Trophoblast cell (in vitro differentiated cells and primary cell): ENCODE measurements around the gene COL9A1.

ENCODE experiments used
- DNase-seq, 2 donors: peaks; one replicate each; pipeline ENCODE4 v3.0.0-alpha.2; 2016
- H2AFZ ChIP-seq: 2 replicates; pipeline ENCODE4 v1.6.1; 2013; ENCODE audit warnings: low read length, moderate library complexity, mild to moderate bottlenecking; ENCODE audit not compliant: insufficient read depth, poor library complexity
- H2AK5ac ChIP-seq: 2 replicates; pipeline ENCODE4 v1.6.1; 2013; ENCODE audit warnings: mild to moderate bottlenecking, low read length
- H2BK120ac ChIP-seq: 2 replicates; pipeline ENCODE4 v1.6.1; 2013; ENCODE audit warnings: low read length, mild to moderate bottlenecking, moderate library complexity; ENCODE audit not compliant: insufficient read depth, poor library complexity
- H2BK12ac ChIP-seq: 2 replicates; pipeline ENCODE4 v1.6.1; 2013; ENCODE audit warnings: mild to moderate bottlenecking, low read length, moderate library complexity
- H2BK5ac ChIP-seq: 2 replicates; pipeline ENCODE4 v1.6.1; 2013; ENCODE audit warnings: low read length, low read depth, moderate library complexity, mild to moderate bottlenecking; ENCODE audit not compliant: poor library complexity
- H3K14ac ChIP-seq: 2 replicates; pipeline ENCODE4 v1.6.1; 2013; ENCODE audit warnings: mild to moderate bottlenecking, low read length
- H3K18ac ChIP-seq: 2 replicates; pipeline ENCODE4 v1.6.1; 2013; ENCODE audit warnings: mild to moderate bottlenecking, low read length
- H3K23ac ChIP-seq: 2 replicates; pipeline ENCODE4 v1.6.1; 2013; ENCODE audit warnings: low read length
- H3K27ac ChIP-seq: 2 replicates; pipeline ENCODE4 v1.5.1; 2013; ENCODE audit warnings: low read depth, mild to moderate bottlenecking, inconsistent platforms, low read length, moderate library complexity
- H3K27me3 ChIP-seq: 2 replicates; pipeline ENCODE4 v1.6.1; 2013; ENCODE audit warnings: inconsistent platforms, mild to moderate bottlenecking, low read length, moderate library complexity; ENCODE audit not compliant: insufficient read depth
- H3K36me3 ChIP-seq, 2 experiments: 1 replicate in 1 of 2; 2 replicates in 1 of 2; pipeline ENCODE4 v1.6.1; 2013; ENCODE audit warnings: low read length in 2 of 2, mild to moderate bottlenecking in 2 of 2, moderate library complexity in 1 of 2; ENCODE audit not compliant: insufficient read depth in 2 of 2, control insufficient read depth in 1 of 2
- H3K4ac ChIP-seq: 2 replicates; pipeline ENCODE4 v1.6.1; 2013; ENCODE audit warnings: low read depth, mild to moderate bottlenecking, low read length, moderate library complexity
- H3K4me1 ChIP-seq, 2 experiments: 1 replicate in 1 of 2; 2 replicates in 1 of 2; pipeline ENCODE4 v1.6.1; 2013; ENCODE audit warnings: low read length in 2 of 2, mild to moderate bottlenecking in 2 of 2, moderate library complexity in 1 of 2; ENCODE audit not compliant: insufficient read depth in 2 of 2, control insufficient read depth in 1 of 2
- H3K4me2 ChIP-seq: 2 replicates; pipeline ENCODE4 v1.6.1; 2013; ENCODE audit warnings: inconsistent platforms, mild to moderate bottlenecking, low read length, moderate library complexity
- H3K4me3 ChIP-seq: 2 replicates; pipeline ENCODE4 v1.5.1; 2013; ENCODE audit warnings: mild to moderate bottlenecking, low read depth, low read length, inconsistent platforms
- H3K79me1 ChIP-seq: one replicate; pipeline ENCODE4 v1.6.1; 2013; ENCODE audit warnings: low read length
- H3K79me2 ChIP-seq: 2 replicates; pipeline ENCODE4 v1.6.1; 2013; ENCODE audit warnings: low read length, mild to moderate bottlenecking; ENCODE audit not compliant: control insufficient read depth, insufficient read depth, poor library complexity
- H3K9ac ChIP-seq: 2 replicates; pipeline ENCODE4 v1.6.1; 2013; ENCODE audit warnings: mild to moderate bottlenecking, low read length
- H3K9me3 ChIP-seq: 2 replicates; pipeline ENCODE4 v1.6.1; 2013; ENCODE audit warnings: low read depth, mild to moderate bottlenecking, control low read depth, inconsistent platforms, low read length; ENCODE audit not compliant: insufficient read depth
- H4K12ac ChIP-seq: 2 replicates; pipeline ENCODE4 v1.6.1; 2013; ENCODE audit warnings: low read depth, mild to moderate bottlenecking, low read length, moderate library complexity
- H4K8ac ChIP-seq: 2 replicates; pipeline ENCODE4 v1.6.1; 2013; ENCODE audit warnings: low read depth, mild to moderate bottlenecking, low read length, moderate library complexity
- H4K91ac ChIP-seq: one replicate; pipeline ENCODE4 v1.6.1; 2013; ENCODE audit warnings: low read depth, mild to moderate bottlenecking, low read length, moderate library complexity
- WGBS: extraction: QIAGEN DNeasy Blood & Tissue Kit; methylation state at CpG from one replicate; pipeline ENCODE4 v1.1.7; 2013; ENCODE audit warnings: missing lambda C conversion rate; ENCODE audit not compliant: insufficient read length, insufficient coverage; ENCODE audit errors: extremely low coverage; 5-methylcytosine and 5-hydroxymethylcytosine counted together

The COL9A1 gene

DNA sequence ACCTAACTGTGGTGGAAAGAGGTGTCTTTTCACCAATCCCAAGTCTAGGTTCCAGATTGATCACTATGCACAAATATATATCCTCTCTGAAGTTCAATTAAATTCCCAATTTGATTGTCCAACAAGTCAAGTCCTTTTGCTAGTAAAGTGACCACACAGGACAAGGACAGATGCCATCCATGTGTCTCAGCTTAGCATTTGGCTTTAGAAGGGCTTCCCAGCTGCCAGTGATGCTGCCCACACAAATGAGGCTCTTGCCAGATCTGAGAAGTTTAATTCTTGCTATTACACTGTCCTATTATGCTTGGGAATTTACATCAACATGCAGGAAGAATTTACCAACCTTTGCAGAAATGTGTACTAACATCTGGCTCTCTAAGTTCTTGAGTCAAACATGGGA lies 108.5 kb downstream of the COL9A1 start:
- Histone ChIP-seq H3K79me1 (no peaks in the 10 kb centered on the region), H3K9ac (no peak overlapping the region), H3K27ac (no peak overlapping the region), H4K12ac (no peak overlapping the region), H4K8ac (no peak overlapping the region), H3K4me3 (no peak overlapping the region), H3K36me3 (no peaks in the 10 kb centered on the region), H3K4me2 (no peak overlapping the region), H2BK120ac (no peak overlapping the region), H2BK12ac (no peak overlapping the region), H3K18ac (no peak overlapping the region), H3K79me2 (no peaks in the 10 kb centered on the region), H3K9me3 (peaks cover 2% of the 10 kb centered on the region), H3K14ac (no peak overlapping the region), H2AK5ac (no peak overlapping the region), H3K4me1 (no peaks in the 10 kb centered on the region), H4K91ac (no peak overlapping the region), H3K4ac (no peak overlapping the region), H3K23ac (no peak overlapping the region), H3K27me3 (no peaks in the 10 kb centered on the region), H2AFZ (no peak overlapping the region), H2BK5ac (no peak overlapping the region)
- no peak for DNase-seq

DNA sequence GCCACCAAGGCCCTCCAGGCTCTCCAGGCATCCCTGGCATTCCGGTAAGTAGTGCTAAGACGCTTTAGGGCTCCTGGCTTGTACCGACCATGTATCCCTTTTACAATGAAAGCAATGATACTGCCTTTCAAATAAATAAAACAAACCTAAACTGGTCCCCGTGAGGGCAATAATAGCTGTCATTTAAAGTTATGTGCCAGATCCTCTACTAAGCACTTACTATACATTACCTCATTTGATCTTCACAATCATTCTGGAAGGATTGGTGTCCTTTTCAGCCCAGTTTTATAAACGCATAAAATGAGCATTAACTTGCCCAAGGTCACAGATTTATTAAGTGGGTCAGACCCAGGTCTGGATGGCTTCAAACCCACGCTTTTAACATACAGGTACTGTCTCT lies 114.7 kb downstream of the COL9A1 start:
- no CpG with 5 or more reads among the region's 6 CpGs for WGBS
- Histone ChIP-seq H3K4me3 (no peak overlapping the region), H3K4me2 (no peak overlapping the region), H3K4ac (no peak overlapping the region), H3K79me1 (no peaks in the 10 kb centered on the region), H3K23ac (no peak overlapping the region), H2BK5ac (no peak overlapping the region), H4K8ac (no peak overlapping the region), H3K36me3 (no peaks in the 10 kb centered on the region), H3K27me3 (no peaks in the 10 kb centered on the region), H2BK120ac (no peak overlapping the region), H2AK5ac (no peak overlapping the region), H4K91ac (no peak overlapping the region), H3K79me2 (no peaks in the 10 kb centered on the region), H3K27ac (no peak overlapping the region), H3K4me1 (no peaks in the 10 kb centered on the region), H3K9me3 (peaks cover 2% of the 10 kb centered on the region), H2BK12ac (no peak overlapping the region), H2AFZ (no peak overlapping the region), H3K18ac (no peak overlapping the region), H4K12ac (no peak overlapping the region), H3K14ac (no peak overlapping the region), H3K9ac (no peak overlapping the region)
- DNase-seq = no peak

DNA sequence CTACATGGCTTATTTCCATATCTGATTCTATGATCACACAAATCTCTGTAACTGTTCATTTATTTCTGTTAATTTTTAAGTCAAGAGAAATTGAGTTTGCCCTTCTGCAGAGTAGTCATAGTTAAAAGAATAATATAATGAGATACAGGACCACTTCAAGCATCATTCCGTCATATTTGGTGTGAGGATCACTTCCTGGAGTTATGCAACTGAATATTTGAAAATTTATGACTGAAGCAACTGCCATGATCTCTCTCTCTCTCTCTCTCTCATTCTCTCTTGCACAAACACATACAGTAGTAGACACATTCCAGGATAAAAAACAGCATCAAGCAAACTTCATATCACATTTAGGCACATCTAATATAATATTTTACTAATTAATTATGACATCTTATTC lies 116.4 kb downstream of the COL9A1 start:
- H2BK12ac ChIP-seq = no peak overlapping the region
- H3K4me2 ChIP-seq = no peak overlapping the region
- H3K18ac ChIP-seq = no peak overlapping the region
- H3K14ac ChIP-seq = no peak overlapping the region
- H3K27ac ChIP-seq = no peak overlapping the region
- H3K9ac ChIP-seq = no peak overlapping the region
- no peaks in the 10 kb centered on the region for H3K4me1 ChIP-seq
- no peak overlapping the region for H4K91ac ChIP-seq
- H3K9me3 ChIP-seq = no peaks in the 10 kb centered on the region
- no peak overlapping the region for H3K4ac ChIP-seq
- no peaks in the 10 kb centered on the region for H3K27me3 ChIP-seq
- no peak overlapping the region for H4K12ac ChIP-seq
- no peak overlapping the region for H2BK5ac ChIP-seq
- DNase-seq = no peak
- H3K36me3 ChIP-seq = no peaks in the 10 kb centered on the region
- H2BK120ac ChIP-seq = no peak overlapping the region
- no peaks in the 10 kb centered on the region for H3K79me2 ChIP-seq
- no peak overlapping the region for H2AK5ac ChIP-seq
- no CpG with 5 or more reads among the region's 1 CpG for WGBS
- no peak overlapping the region for H2AFZ ChIP-seq
- H3K79me1 ChIP-seq = no peaks in the 10 kb centered on the region
- H4K8ac ChIP-seq = no peak overlapping the region
- no peak overlapping the region for H3K23ac ChIP-seq
- H3K4me3 ChIP-seq = no peak overlapping the region

DNA sequence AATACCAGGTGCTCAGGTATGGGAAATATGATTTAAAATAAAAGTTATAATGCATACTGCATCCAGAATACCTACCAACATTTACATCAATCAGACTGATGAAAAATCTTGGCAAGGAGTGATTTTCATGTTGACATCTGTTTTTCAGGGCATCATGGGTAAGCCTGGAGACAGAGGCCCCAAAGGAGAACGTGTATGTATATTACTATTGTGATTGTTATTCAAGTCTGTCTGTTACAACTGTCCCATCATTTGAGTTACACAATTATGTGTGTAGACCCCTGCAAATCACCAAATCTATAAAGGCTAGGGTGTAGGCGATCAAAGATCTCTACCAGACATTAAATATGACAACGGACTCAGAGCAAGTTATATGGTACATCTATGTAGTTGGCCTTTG lies 118.2 kb downstream of the COL9A1 start:
- Histone ChIP-seq H3K36me3 (no peaks in the 10 kb centered on the region), H3K79me1 (no peaks in the 10 kb centered on the region), H3K23ac (no peak overlapping the region), H3K27ac (no peak overlapping the region), H3K4me2 (no peak overlapping the region), H3K9ac (no peak overlapping the region), H3K9me3 (no peaks in the 10 kb centered on the region), H4K91ac (no peak overlapping the region), H4K8ac (no peak overlapping the region), H2BK12ac (no peak overlapping the region), H3K18ac (no peak overlapping the region), H2AK5ac (no peak overlapping the region), H3K4ac (no peak overlapping the region), H3K4me3 (no peak overlapping the region), H3K27me3 (no peaks in the 10 kb centered on the region), H3K4me1 (no peaks in the 10 kb centered on the region), H3K14ac (no peak overlapping the region), H2AFZ (no peak overlapping the region), H3K79me2 (no peaks in the 10 kb centered on the region), H4K12ac (no peak overlapping the region), H2BK120ac (no peak overlapping the region), H2BK5ac (no peak overlapping the region)
- no peak for DNase-seq
- no CpG with 5 or more reads among the region's 3 CpGs for WGBS

DNA sequence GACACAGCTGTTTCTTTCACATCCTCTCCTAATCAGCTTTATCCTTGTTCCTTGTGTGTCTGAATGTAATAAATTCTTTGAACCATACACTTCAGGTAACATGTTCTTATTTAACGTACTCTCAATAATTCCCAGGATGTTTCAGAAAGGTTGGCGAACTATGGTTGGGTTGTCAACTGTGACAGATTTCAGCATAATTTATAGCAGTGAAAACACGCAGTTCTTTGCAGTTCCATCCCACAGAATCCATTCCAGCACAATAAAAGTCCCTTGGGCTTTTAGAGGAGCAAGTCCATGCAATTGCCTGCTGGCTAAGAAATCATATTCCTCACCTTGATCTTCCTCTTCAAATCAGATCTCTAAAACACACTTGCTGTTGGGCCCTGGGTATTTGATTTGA lies 119.3 kb downstream of the COL9A1 start:
- no peaks in the 10 kb centered on the region for H3K36me3 ChIP-seq
- no CpG with 5 or more reads among the region's 3 CpGs for WGBS
- no peak overlapping the region for H3K18ac ChIP-seq
- no peak overlapping the region for H2AK5ac ChIP-seq
- H2BK120ac ChIP-seq = no peak overlapping the region
- H2AFZ ChIP-seq = no peak overlapping the region
- no peak overlapping the region for H2BK5ac ChIP-seq
- no peak for DNase-seq
- H3K23ac ChIP-seq = no peak overlapping the region
- no peaks in the 10 kb centered on the region for H3K9me3 ChIP-seq
- H3K79me1 ChIP-seq = no peaks in the 10 kb centered on the region
- no peaks in the 10 kb centered on the region for H3K79me2 ChIP-seq
- no peak overlapping the region for H2BK12ac ChIP-seq
- H3K4me2 ChIP-seq = no peak overlapping the region
- no peak overlapping the region for H3K4me3 ChIP-seq
- H3K27ac ChIP-seq = no peak overlapping the region
- H3K4ac ChIP-seq = no peak overlapping the region
- no peak overlapping the region for H4K91ac ChIP-seq
- H3K27me3 ChIP-seq = no peaks in the 10 kb centered on the region
- no peaks in the 10 kb centered on the region for H3K4me1 ChIP-seq
- no peak overlapping the region for H3K9ac ChIP-seq
- H4K12ac ChIP-seq = no peak overlapping the region
- no peak overlapping the region for H3K14ac ChIP-seq
- no peak overlapping the region for H4K8ac ChIP-seq
